Measurements from ENCODE around the gene C16orf95.

Gene C16orf95

GRCh38 chr16:87253536-87253935 is 63.7 kb downstream of the C16orf95 start:
- no peak for DNase-seq (ENCODE audit: low read depth in 3 of 3)
